IMR-90 (cell line): ENCODE results near the gene COTL1.

ENCODE experiments used
- CEBPB ChIP-seq: IDR thresholded peaks from 2 replicates; pipeline ENCODE4 v1.6.1; 2012; ENCODE audit warnings: low read depth, low read length, improper control_type of control experiment
- CHD1 ChIP-seq: IDR thresholded peaks from 2 replicates; pipeline ENCODE4 v1.6.1; 2012; ENCODE audit warnings: low read depth, low read length, improper control_type of control experiment
- CTCF ChIP-seq: conservative IDR thresholded peaks from 2 replicates; pipeline ENCODE4 v1.5.1; 2012; ENCODE audit warnings: mild to moderate bottlenecking, low read depth, low read length, improper control_type of control experiment
- FOS ChIP-seq: fragments of 150-350 bp; IDR thresholded peaks from 2 replicates; pipeline ENCODE4 v1.6.1; 2016; ENCODE audit warnings: low read depth, low read length
- MXI1 ChIP-seq: IDR thresholded peaks from 2 replicates; pipeline ENCODE4 v1.6.1; 2012; ENCODE audit warnings: low read depth, mild to moderate bottlenecking, low read length, moderate library complexity, borderline replicate concordance
- NFE2L2 ChIP-seq: fragments of 150-350 bp; IDR thresholded peaks from 2 replicates; pipeline ENCODE4 v1.6.1; 2016; ENCODE audit warnings: low read depth, mild to moderate bottlenecking, low read length
- POLR2A ChIP-seq: IDR thresholded peaks from 2 replicates; pipeline ENCODE4 v1.6.1; 2012; ENCODE audit warnings: mild to moderate bottlenecking, low read depth, low read length
- RFX5 ChIP-seq: IDR thresholded peaks from 2 replicates; pipeline ENCODE4 v1.8.0; 2012; ENCODE audit warnings: low read depth, mild to moderate bottlenecking, low read length, moderate library complexity
- SMC3 ChIP-seq: fragments of 150-350 bp; IDR thresholded peaks from 2 replicates; pipeline ENCODE4 v1.6.1; 2016; ENCODE audit warnings: low read depth, mild to moderate bottlenecking, antibody characterized with exemption, low read length, moderate library complexity
- USF2 ChIP-seq: fragments of 150-350 bp; IDR thresholded peaks from 2 replicates; pipeline ENCODE4 v1.6.1; 2017; ENCODE audit warnings: mild to moderate bottlenecking, antibody characterized with exemption, low read length, low read depth

GRCh38 chr16:84657229-84657837 lies 39.5 kb upstream of the COTL1 start:
- TF ChIP-seq CTCF, result no peak
- TF ChIP-seq POLR2A, result no peak
- TF ChIP-seq USF2, result no peak
- no peak for TF ChIP-seq SMC3
- no peak for TF ChIP-seq CHD1
- TF ChIP-seq NFE2L2, result no peak
- no peak for TF ChIP-seq RFX5
- TF ChIP-seq MXI1, result no peak
- TF ChIP-seq CEBPB, result no peak
- no peak for TF ChIP-seq FOS
